Activated naive CD4-positive, alpha-beta T cell treated with anti-CD3 and anti-CD28 coated beads for 36 hours (primary cell): ENCODE measurements around the gene DNAH3. TPM values are rescaled to one million over a fixed set of nuclear protein-coding genes. Genes with fewer than 3 reads are reported as not detected.
"Not testable (repeated sequence)": the region's sequence is repeated elsewhere in the genome, so short reads cannot be mapped to it uniquely, and the experiment has no call there.

Experiments used
- CTCF ChIA-PET: fragments of 350-600 bp; sonication (Branson Sonifier 250); formaldehyde crosslinking; loops from one replicate; lab custom pipeline; 2021; ENCODE audit warnings: antibody characterized with exemption; lab: Charles Lee
- DNase-seq: peaks from one replicate; pipeline ENCODE4 v3.0.0-alpha.2; 2020
- H3K27ac Mint-ChIP-seq: one replicate; pipeline ENCODE4 v1.8.0; 2021; ENCODE audit warnings: mild to moderate bottlenecking, mixed read lengths
- H3K27me3 Mint-ChIP-seq: one replicate; pipeline ENCODE4 v1.8.0; 2021; ENCODE audit warnings: low read depth, mixed read lengths
- H3K36me3 Mint-ChIP-seq: one replicate; pipeline ENCODE4 v1.8.0; 2021; ENCODE audit warnings: low read depth, mixed read lengths
- H3K4me1 Mint-ChIP-seq: one replicate; pipeline ENCODE4 v1.8.0; 2021; ENCODE audit warnings: low read depth, mixed read lengths
- H3K4me3 Mint-ChIP-seq: one replicate; pipeline ENCODE4 v1.8.0; 2021; ENCODE audit warnings: mild to moderate bottlenecking, moderate library complexity, mixed read lengths
- H3K9me3 Mint-ChIP-seq: one replicate; pipeline ENCODE4 v1.8.0; 2021; ENCODE audit warnings: mixed read lengths
- intact Hi-C: fragments of 100-400 bp; cut with micrococcal nuclease; formaldehyde crosslinking; loops from one replicate; pipeline ENCODE4 v1.15.1; 2023
- total RNA-seq, 2 experiments: library from RNA; stranded (reverse); gene quantifications; one replicate each; pipeline ENCODE4 v1.2.3, GENCODE V29; 2021

Gene DNAH3
- total RNA-seq, 2 experiments from 2014 or later: not detected

GRCh38 chr16:21164521-21165168, 14.0 kb upstream of the DNAH3 start:
- Mint-ChIP-seq H3K27me3 (no peaks in the 10 kb centered on the region), H3K36me3 (peaks cover 12% of the 10 kb centered on the region), H3K4me3 (no peak overlapping the region), H3K9me3 (no peaks in the 10 kb centered on the region), H3K4me1 (peaks cover 8% of the 10 kb centered on the region), H3K27ac (no peak overlapping the region)
- CTCF ChIA-PET: no interaction called here
- intact Hi-C loops: no loop called here
- DNase-seq: no peak

GRCh38 chr16:21163576-21163975, 12.9 kb upstream of the DNAH3 start:
- CTCF ChIA-PET: no interaction called here
- H3K27ac Mint-ChIP-seq: no peak overlapping the region

GRCh38 chr16:21162661-21163151, 12.1 kb upstream of the DNAH3 start:
- intact Hi-C loops: no loop called here
- no peak for DNase-seq
- CTCF ChIA-PET: interaction anchor here (0.5 to 1.0 kb wide), 2 partner anchors 24 to 138 kb away, joined by 3 read pairs; no protein-coding TSS in a partner anchor
- Mint-ChIP-seq H3K27me3 (no peaks in the 10 kb centered on the region), H3K9me3 (no peaks in the 10 kb centered on the region), H3K4me1 (peaks cover 23% of the 10 kb centered on the region), H3K27ac (no peak overlapping the region), H3K4me3 (no peak overlapping the region), H3K36me3 (peaks cover 12% of the 10 kb centered on the region)

More at GRCh38 chr16:21163576-21163975, 12.9 kb upstream of the DNAH3 start:
- DNase-seq: no peak
- no peaks in the 10 kb centered on the region for H3K9me3 Mint-ChIP-seq
- intact Hi-C loops: no loop called here
- peaks cover 12% of the 10 kb centered on the region for H3K36me3 Mint-ChIP-seq
- H3K4me1 Mint-ChIP-seq: peaks cover 16% of the 10 kb centered on the region
- no peaks in the 10 kb centered on the region for H3K27me3 Mint-ChIP-seq
- no peak overlapping the region for H3K4me3 Mint-ChIP-seq

GRCh38 chr16:21161211-21161610, 10.6 kb upstream of the DNAH3 start:
- intact Hi-C loops: no loop called here
- Mint-ChIP-seq H3K9me3 (no peaks in the 10 kb centered on the region), H3K27ac (no peak overlapping the region), H3K27me3 (no peaks in the 10 kb centered on the region), H3K4me1 (peaks cover 26% of the 10 kb centered on the region), H3K4me3 (no peak overlapping the region), H3K36me3 (peaks cover 8% of the 10 kb centered on the region)
- CTCF ChIA-PET: interaction anchor here (5.8 kb wide), 1 partner anchor 141 kb away, joined by 42 read pairs; no protein-coding TSS in a partner anchor
- DNase-seq: no peak

- H3K4me3 Mint-ChIP-seq: no peak overlapping the region
- H3K4me1 Mint-ChIP-seq: peaks cover 26% of the 10 kb centered on the region
- no peak for DNase-seq
- CTCF ChIA-PET: interaction anchor here (5.8 kb wide), 1 partner anchor 141 kb away, joined by 42 read pairs; no protein-coding TSS in a partner anchor
- peaks cover 8% of the 10 kb centered on the region for H3K36me3 Mint-ChIP-seq
- no peaks in the 10 kb centered on the region for H3K9me3 Mint-ChIP-seq
- intact Hi-C loops: no loop called here
- H3K27ac Mint-ChIP-seq: no peak overlapping the region
- H3K27me3 Mint-ChIP-seq: no peaks in the 10 kb centered on the region
These were observed 9.6 kb upstream of the DNAH3 start for GRCh38 chr16:21160276-21160675.

- H3K9me3 Mint-ChIP-seq: no peaks in the 10 kb centered on the region
- peak overlapping the region; percentile 88 for H3K4me3 Mint-ChIP-seq
- H3K27ac Mint-ChIP-seq: no peak overlapping the region
- H3K4me1 Mint-ChIP-seq: peaks cover 26% of the 10 kb centered on the region
- H3K36me3 Mint-ChIP-seq: peaks cover 8% of the 10 kb centered on the region
- DNase-seq: peak; percentile 25
- CTCF ChIA-PET: interaction anchor here (1.2 to 5.8 kb wide), 2 partner anchors 118 to 142 kb away, joined by 5 to 42 read pairs; partner anchors contain the start of gene CRYM
- intact Hi-C loops: loop anchor here (2.0 to 10.0 kb wide), 3 partner anchors 25 to 1161 kb away; no protein-coding TSS in a partner anchor
- H3K27me3 Mint-ChIP-seq: no peaks in the 10 kb centered on the region
These were observed 8.8 kb upstream of the DNAH3 start for GRCh38 chr16:21159281-21159951.

GRCh38 chr16:21158208-21159110, 7.8 kb upstream of the DNAH3 start, which contains the start of gene LDAF1:
TSS of gene LDAF1 (plus strand) at chr16:21158674. CDS start at chr16:21161183, 2,509 bp downstream.
- Mint-ChIP-seq H3K27ac (no peak within 1 kb of the TSS), H3K4me1 (peaks cover 26% of the 10 kb centered on the region), H3K9me3 (no peaks in the 10 kb centered on the region), H3K36me3 (peaks cover 3% of the 10 kb centered on the region), H3K4me3 (peak within 1 kb of the TSS; percentile 88), H3K27me3 (no peaks in the 10 kb centered on the region)
- peak; percentile 86 for DNase-seq
- intact Hi-C loops: loop anchor here (1.0 to 10.0 kb wide), 5 partner anchors 26 to 1162 kb away; partner anchors contain the start of gene POLR3E
- CTCF ChIA-PET: interaction anchor here (0.5 to 5.8 kb wide), 5 partner anchors 9 to 283 kb away, joined by 3 to 42 read pairs (median 4); partner anchors contain the start of gene CRYM

- intact Hi-C loops: loop anchor here (1.0 to 10.0 kb wide), 5 partner anchors 27 to 1163 kb away; partner anchors contain the start of gene POLR3E
- peak overlapping the region; percentile 88 for H3K4me3 Mint-ChIP-seq
- CTCF ChIA-PET: interaction anchor here (0.5 to 5.8 kb wide), 17 partner anchors 9 to 850 kb away, joined by 3 to 42 read pairs (median 3); partner anchors contain the start of genes CRYM and MOSMO
- peaks cover 2% of the 10 kb centered on the region for H3K36me3 Mint-ChIP-seq
- H3K4me1 Mint-ChIP-seq: peaks cover 24% of the 10 kb centered on the region
- H3K27ac Mint-ChIP-seq: no peak overlapping the region
- no peaks in the 10 kb centered on the region for H3K9me3 Mint-ChIP-seq
- H3K27me3 Mint-ChIP-seq: no peaks in the 10 kb centered on the region
- no peak for DNase-seq
These were observed 7.0 kb upstream of the DNAH3 start for GRCh38 chr16:21157632-21158031.

- Mint-ChIP-seq H3K4me3 (no peak overlapping the region), H3K27ac (no peak overlapping the region), H3K4me1 (peaks cover 22% of the 10 kb centered on the region), H3K9me3 (no peaks in the 10 kb centered on the region), H3K27me3 (no peaks in the 10 kb centered on the region), H3K36me3 (no peaks in the 10 kb centered on the region)
- intact Hi-C loops: loop anchor here (10.0 kb wide), 1 partner anchor 312 kb away; no protein-coding TSS in a partner anchor
- CTCF ChIA-PET: interaction anchor here (0.6 to 5.8 kb wide), 20 partner anchors 9 to 1292 kb away, joined by 3 to 42 read pairs (median 4); partner anchors contain the start of genes CRYM and MOSMO
- peak; percentile 21 for DNase-seq
These were observed 6.3 kb upstream of the DNAH3 start for GRCh38 chr16:21156767-21157467.

GRCh38 chr16:21156011-21156410, 5.4 kb upstream of the DNAH3 start:
- intact Hi-C loops: loop anchor here (10.0 kb wide), 1 partner anchor 311 kb away; no protein-coding TSS in a partner anchor
- not testable (repeated sequence) for H3K36me3 Mint-ChIP-seq, H3K27me3 Mint-ChIP-seq, H3K9me3 Mint-ChIP-seq, DNase-seq, H3K4me3 Mint-ChIP-seq, H3K27ac Mint-ChIP-seq
- CTCF ChIA-PET: interaction anchor here (0.6 to 5.8 kb wide), 5 partner anchors 27 to 1248 kb away, joined by 3 to 42 read pairs (median 4); partner anchors contain the start of gene CRYM
- peaks cover 22% of the 10 kb centered on the region for H3K4me1 Mint-ChIP-seq
